Breast epithelium (tissue), 3 donors: ENCODE measurements around the gene MIB2.

Experiments used
- CTCF ChIP-seq, 3 donors: fragments of 450-650 bp; IDR thresholded peaks; one replicate each; pipeline ENCODE4 v1.5.1; 2016 to 2017; ENCODE audit warnings: antibody characterized with exemption in 3 of 3, mild to moderate bottlenecking in 3 of 3, moderate library complexity in 3 of 3
- POLR2A ChIP-seq: fragments of 450-650 bp; IDR thresholded peaks from one replicate; pipeline ENCODE4 v1.6.1; 2016; ENCODE audit warnings: antibody characterized with exemption, mild to moderate bottlenecking, moderate library complexity

GRCh38 chr1:1605724-1606123 lies 9.6 kb upstream of the MIB2 start:
- TF ChIP-seq CTCF (IDR thresholded peaks at IDR 0.05) (no peak), POLR2A (no peak)
